Aorta (tissue), 5 donors: Measurements from ENCODE around the gene RALB. TPM values are rescaled to one million over a fixed set of nuclear protein-coding genes. Genes with fewer than 3 reads are reported as not detected.

Experiments used
- ATAC-seq: fragments of 200-7000 bp; cut with Tn5 transposase; one replicate; pipeline ENCODE4 v1.9.1; 2022; ENCODE audit warnings: moderate library complexity; ENCODE audit not compliant: low FRiP score
- DNase-seq, 2 donors: peaks; one replicate each; pipeline ENCODE4 v3.0.0-alpha.2; 2020
- H3K27ac ChIP-seq, 2 donors: one replicate each; pipeline ENCODE4 v1.5.1; 2013; ENCODE audit warnings: low read length in 2 of 2, mild to moderate bottlenecking in 2 of 2, moderate library complexity in 2 of 2, control low read depth in 1 of 2, inconsistent platforms in 1 of 2, low read depth in 1 of 2
- H3K27me3 ChIP-seq, 2 donors: one replicate each; pipeline ENCODE4 v1.6.1; 2013; ENCODE audit warnings: control low read depth in 1 of 2, low read length in 1 of 2, mild to moderate bottlenecking in 1 of 2, moderate library complexity in 1 of 2; ENCODE audit not compliant: insufficient read depth in 2 of 2, control insufficient read depth in 1 of 2
- H3K36me3 ChIP-seq, 2 donors: one replicate each; pipeline ENCODE4 v1.6.1; 2013; ENCODE audit warnings: control low read depth in 1 of 2, low read length in 1 of 2, mild to moderate bottlenecking in 1 of 2; ENCODE audit not compliant: insufficient read depth in 2 of 2, control insufficient read depth in 1 of 2
- H3K4me1 ChIP-seq, 2 donors: one replicate each; pipeline ENCODE4 v1.6.1; 2013; ENCODE audit warnings: low read length in 2 of 2, control low read depth in 1 of 2, mild to moderate bottlenecking in 1 of 2, moderate library complexity in 1 of 2; ENCODE audit not compliant: insufficient read depth in 2 of 2, control insufficient read depth in 1 of 2
- H3K4me3 ChIP-seq, 2 donors: one replicate each; pipeline ENCODE4 v1.5.1; 2013; ENCODE audit warnings: low read length in 2 of 2, control low read depth in 1 of 2, mild to moderate bottlenecking in 1 of 2
- H3K9me3 ChIP-seq: one replicate; pipeline ENCODE4 v1.6.1; 2013; ENCODE audit warnings: mild to moderate bottlenecking, low read length; ENCODE audit not compliant: control insufficient read depth
- WGBS, 2 donors: extraction: QIAGEN DNeasy Blood & Tissue Kit; methylation state at CpG; one replicate each; pipeline ENCODE4 v1.1.7; 2013; 5-methylcytosine and 5-hydroxymethylcytosine counted together
- intact Hi-C, 2 donors: fragments of 100-400 bp; cut with DNase I; formaldehyde crosslinking; loops; one replicate each; pipeline versions ENCODE4 v1.14.2 to v1.15.0; 2022
- polyA plus RNA-seq, 2 donors: library from polyadenylated mRNA; stranded (reverse); fragments of 200-250 nt; gene quantifications; one replicate each; pipeline ENCODE4 v1.2.3, GENCODE V29; 2013
- total RNA-seq, 2 donors: library from RNA; stranded (reverse); fragmentation: NEBNext Ultra II Directional; extraction: Animal tissue kit (Norgen Biotek cat#: 25700); gene quantifications; one replicate each; pipeline ENCODE4 v1.2.1, GENCODE V29; 2021
- donor health status: healthy with polysubstance abuse.
- donor health status: Bipolar disorder and iron deficiency.
- donor health status: DM: no; HTN: no; CAD: no.
- donor health status: DM: no; HTN: no; CAD: no.
- donor health status: DM: yes; HTN: yes; CAD: no.

The RALB gene
- total and polyA plus RNA-seq, 4 donors: 43.3 to 80.3 (median 50.1) TPM

DNA sequence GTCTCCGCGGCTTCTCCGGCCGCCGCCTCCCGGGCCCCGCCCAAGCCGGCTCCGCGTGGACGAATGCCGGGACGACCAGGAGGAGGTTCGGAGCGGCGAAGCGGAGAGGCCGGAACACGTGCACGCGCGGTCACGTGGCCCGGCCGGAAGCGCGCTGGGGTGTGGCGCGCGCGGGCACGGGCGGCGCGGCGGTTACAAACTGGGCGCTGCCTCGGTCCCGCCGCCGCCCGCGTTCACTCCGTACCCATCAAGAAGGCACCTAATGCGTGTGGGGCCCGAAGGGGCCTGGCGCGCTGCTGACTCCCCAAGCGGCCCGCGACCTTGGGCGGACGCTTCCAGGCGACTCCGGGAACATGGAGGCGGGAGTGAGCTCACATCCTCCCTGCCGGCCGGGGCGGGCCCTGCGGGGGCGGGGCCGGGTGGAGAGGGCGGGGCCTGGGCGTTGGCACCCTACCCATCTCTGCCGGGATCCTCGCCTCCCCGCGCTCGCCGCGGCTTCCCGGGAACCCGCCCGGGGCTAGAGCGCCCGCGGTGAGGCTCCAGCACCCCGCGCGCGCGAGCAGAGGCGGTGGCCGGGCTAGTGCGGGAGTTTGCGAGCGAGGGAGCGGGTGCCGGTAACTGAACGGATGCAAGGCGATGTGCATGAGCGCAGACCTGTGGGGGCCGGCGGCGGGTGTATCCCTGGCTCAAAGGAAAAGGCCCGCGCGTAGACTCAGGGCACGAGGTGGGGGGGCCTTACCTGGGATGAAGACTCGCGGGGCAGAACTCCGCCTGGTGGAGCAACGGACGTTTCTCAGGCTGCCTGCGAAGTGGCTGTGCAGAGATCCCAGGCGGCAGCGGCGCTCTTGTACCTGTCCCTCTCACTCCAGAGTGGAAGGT lies 29.4 kb upstream of the RALB start, which contains the start of gene TMEM185B:
TMEM185B (minus strand) TSS at position 367 of the 879 bp plus-strand sequence. CDS start 424 bp downstream, outside the sequence.
- H3K36me3 ChIP-seq: peaks cover 0 to 2% of the 10 kb centered on the region in 2 donors
- peak; percentile 97 for ATAC-seq
- no peaks in the 10 kb centered on the region for H3K9me3 ChIP-seq
- WGBS, 2 donors: 2 to 3% methylated on average over 95 to 108 of the region's 108 CpGs
- peak within 1 kb of the TSS in 1 of 2 donors; percentile 20 for H3K27ac ChIP-seq
- no peaks in the 10 kb centered on the region for H3K27me3 ChIP-seq
- H3K4me1 ChIP-seq: no peaks in the 10 kb centered on the region
- H3K4me3 ChIP-seq: peak within 1 kb of the TSS; percentile 46 to 65
- intact Hi-C loops: loop anchor here in 1 of 2 donors (5.0 kb wide), 1 partner anchor 89 kb away; no protein-coding TSS in a partner anchor
- peak; percentile 92 to 97 for DNase-seq

GRCh38 chr2:120224256-120224655 lies 28.4 kb upstream of the RALB start:
- WGBS, 2 donors: 91 to 97% methylated on average over 13 of the region's 13 CpGs
- no peaks in the 10 kb centered on the region for H3K36me3 ChIP-seq
- H3K9me3 ChIP-seq: no peaks in the 10 kb centered on the region
- no peaks in the 10 kb centered on the region for H3K27me3 ChIP-seq
- no peak overlapping the region for H3K4me3 ChIP-seq
- peak in 1 of 2 donors; percentile 62 for DNase-seq
- no peak for ATAC-seq
- no peaks in the 10 kb centered on the region for H3K4me1 ChIP-seq
- H3K27ac ChIP-seq: no peak overlapping the region
- intact Hi-C loops: loop anchor here in 1 of 2 donors (5.0 kb wide), 1 partner anchor 88 kb away; no protein-coding TSS in a partner anchor

DNA sequence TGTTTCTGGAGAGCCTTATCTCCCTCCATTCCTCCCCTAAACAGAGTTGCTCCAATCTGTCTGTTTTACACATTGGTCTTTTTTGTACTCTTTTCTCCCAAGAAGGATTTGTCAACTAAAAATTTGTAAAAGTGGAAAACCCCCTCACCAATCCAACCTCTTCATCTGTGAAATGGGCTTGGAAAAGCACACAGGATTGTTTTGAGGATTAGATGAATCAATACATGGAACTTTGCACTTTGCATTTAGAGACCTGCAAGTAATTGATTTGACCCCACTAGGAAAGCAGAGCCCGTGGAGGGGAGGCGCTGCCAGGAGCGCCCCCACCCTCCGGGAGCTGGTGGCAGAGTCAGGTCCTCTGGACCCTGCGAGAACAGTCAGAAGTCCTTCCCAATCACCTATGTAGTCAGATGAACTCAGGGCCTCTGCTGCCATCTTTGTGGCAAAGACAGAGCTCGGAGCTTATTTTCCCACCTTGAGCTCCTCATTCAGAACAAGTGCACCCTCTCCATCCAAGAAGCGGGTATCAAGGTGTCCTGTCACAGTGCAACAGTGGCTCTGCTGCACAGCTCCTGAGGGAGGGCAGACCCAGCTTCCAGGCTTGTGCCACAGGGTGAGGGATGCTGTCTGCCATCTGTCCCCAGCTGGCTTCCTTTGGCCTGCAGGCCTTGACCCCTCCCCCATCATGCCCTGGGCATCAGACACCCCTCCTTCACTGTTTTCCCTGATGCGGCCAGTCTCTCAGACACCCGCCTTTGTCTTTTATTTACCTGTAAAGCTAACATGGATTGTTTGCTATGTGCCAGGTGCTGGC lies 27.7 kb upstream of the RALB start:
- 94 to 95% methylated on average over 9 of the region's 9 CpGs for WGBS, 2 donors
- ATAC-seq (no peak), DNase-seq (peak in 1 of 2 donors; percentile 11)
- Histone ChIP-seq H3K36me3 (no peaks in the 10 kb centered on the region), H3K27me3 (no peaks in the 10 kb centered on the region), H3K27ac (no peak overlapping the region), H3K9me3 (no peaks in the 10 kb centered on the region), H3K4me1 (no peaks in the 10 kb centered on the region), H3K4me3 (no peak overlapping the region)
- intact Hi-C loops: loop anchor here in 1 of 2 donors (5.0 kb wide), 1 partner anchor 87 kb away; no protein-coding TSS in a partner anchor

DNA sequence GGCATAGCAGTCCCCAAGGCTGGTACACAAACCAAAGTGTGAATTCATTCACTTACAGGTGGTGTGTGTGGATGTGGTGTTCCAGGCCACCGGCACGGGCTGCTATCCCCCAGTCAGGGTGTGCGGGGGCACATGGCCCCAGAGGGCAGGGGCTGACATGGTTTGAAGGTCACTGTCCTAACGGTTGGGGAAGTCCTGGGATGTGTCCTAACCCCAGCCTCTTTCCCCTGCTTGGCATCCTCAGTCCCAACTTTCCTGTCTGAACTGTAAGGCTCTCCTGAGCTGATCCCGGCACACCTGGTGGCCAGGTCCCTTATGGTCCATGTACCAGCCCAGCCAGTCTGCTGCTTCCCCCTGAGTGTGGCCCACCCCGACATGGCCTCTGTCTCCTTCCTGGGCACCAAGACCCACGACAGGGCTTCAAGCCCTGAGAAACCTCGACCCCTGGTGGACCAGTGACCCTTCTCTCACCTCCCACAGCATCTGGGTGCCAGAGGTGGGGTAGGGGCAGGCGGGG lies 27.0 kb upstream of the RALB start:
- H3K4me1 ChIP-seq: no peaks in the 10 kb centered on the region
- WGBS, 2 donors: 93 to 95% methylated on average over 9 of the region's 9 CpGs
- no peak overlapping the region for H3K4me3 ChIP-seq
- peak in 1 of 2 donors; percentile 62 for DNase-seq
- intact Hi-C loops: no loop called here
- H3K27ac ChIP-seq: no peak overlapping the region
- no peak for ATAC-seq
- H3K27me3 ChIP-seq: no peaks in the 10 kb centered on the region
- no peaks in the 10 kb centered on the region for H3K36me3 ChIP-seq
- H3K9me3 ChIP-seq: no peaks in the 10 kb centered on the region

DNA sequence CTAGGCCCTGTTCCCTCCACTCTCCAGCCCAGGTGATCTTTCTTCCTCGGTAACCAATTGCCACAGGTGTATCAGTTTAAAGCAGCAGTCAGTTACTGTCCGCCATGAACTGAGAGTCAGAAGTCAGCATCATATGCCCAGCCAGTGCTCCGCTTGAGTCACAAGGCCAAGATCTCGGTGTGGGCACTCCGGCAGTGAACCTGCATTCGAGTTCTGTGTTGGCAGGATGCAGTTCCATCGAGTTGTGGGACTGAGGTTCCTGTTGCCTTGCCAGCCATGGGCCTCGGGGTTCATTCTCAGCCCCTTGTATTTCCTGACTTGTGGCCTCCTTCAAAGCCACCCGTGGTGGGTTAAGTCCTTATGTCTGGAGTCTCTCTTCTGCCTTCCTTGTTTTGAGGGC lies 26.3 kb upstream of the RALB start:
- Histone ChIP-seq H3K4me3 (no peak overlapping the region), H3K27me3 (no peaks in the 10 kb centered on the region), H3K27ac (no peak overlapping the region), H3K9me3 (no peaks in the 10 kb centered on the region), H3K36me3 (no peaks in the 10 kb centered on the region), H3K4me1 (no peaks in the 10 kb centered on the region)
- ATAC-seq: no peak
- 94 to 95% methylated on average over 9 of the region's 9 CpGs for WGBS, 2 donors
- peak in 1 of 2 donors; percentile 40 for DNase-seq
- intact Hi-C loops: no loop called here

- no peaks in the 10 kb centered on the region for H3K36me3 ChIP-seq
- no peaks in the 10 kb centered on the region for H3K9me3 ChIP-seq
- H3K27ac ChIP-seq: no peak overlapping the region
- 90% methylated on average over 16 of the region's 16 CpGs for WGBS, 2 donors
- no peaks in the 10 kb centered on the region for H3K4me1 ChIP-seq
- no peak overlapping the region for H3K4me3 ChIP-seq
- intact Hi-C loops: no loop called here
- H3K27me3 ChIP-seq: no peaks in the 10 kb centered on the region
- ATAC-seq (no peak), DNase-seq (peak in 1 of 2 donors; percentile 43)
Measured at GRCh38 chr2:120227111-120227991, 25.3 kb upstream of the RALB start.

- ATAC-seq: no peak
- Histone ChIP-seq H3K27me3 (no peaks in the 10 kb centered on the region), H3K4me3 (no peak overlapping the region), H3K27ac (no peak overlapping the region), H3K9me3 (no peaks in the 10 kb centered on the region), H3K36me3 (no peaks in the 10 kb centered on the region), H3K4me1 (no peaks in the 10 kb centered on the region)
- intact Hi-C loops: no loop called here
- peak; percentile 16 to 32 for DNase-seq
- WGBS, 2 donors: 44 to 48% methylated on average over 5 of the region's 5 CpGs
Measured at GRCh38 chr2:120228503-120228902, 24.1 kb upstream of the RALB start.

DNA sequence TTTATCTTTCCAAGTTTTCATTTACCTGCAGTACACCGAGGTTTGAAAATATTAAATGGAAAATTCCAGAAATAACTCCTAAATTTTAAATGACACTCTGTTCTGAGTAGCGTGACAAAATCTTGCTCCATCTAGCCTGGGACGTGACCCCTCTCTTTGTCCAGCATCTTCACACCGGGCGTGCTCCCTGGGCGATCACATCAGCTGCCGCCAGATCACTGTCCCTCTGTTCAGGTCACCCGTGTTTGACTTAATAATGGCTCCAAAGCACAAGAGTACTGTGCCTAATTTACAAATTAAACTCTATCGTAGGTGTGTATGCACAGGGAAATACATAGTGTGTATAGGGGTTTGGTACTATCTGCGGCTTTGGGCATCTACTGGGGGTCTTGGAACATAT lies 23.3 kb upstream of the RALB start:
- H3K27ac ChIP-seq: no peak overlapping the region
- no peaks in the 10 kb centered on the region for H3K9me3 ChIP-seq
- DNase-seq (peak; percentile 9 to 50), ATAC-seq (no peak)
- H3K4me3 ChIP-seq: no peak overlapping the region
- intact Hi-C loops: no loop called here
- no peaks in the 10 kb centered on the region for H3K4me1 ChIP-seq
- 80 to 81% methylated on average over 10 of the region's 10 CpGs for WGBS, 2 donors
- no peaks in the 10 kb centered on the region for H3K36me3 ChIP-seq
- no peaks in the 10 kb centered on the region for H3K27me3 ChIP-seq
